Vagina (tissue), 2 donors: Measurements from ENCODE around the gene FAT3. TPM values are rescaled to one million over a fixed set of nuclear protein-coding genes. Genes with fewer than 3 reads are reported as not detected.

ENCODE experiments used
- DNase-seq, 2 donors: peaks; one replicate each; pipeline ENCODE4 v3.0.0-alpha.2; 2017; ENCODE audit errors: extremely low spot score in 2 of 2
- H3K27ac ChIP-seq: fragments of 200-600 bp; sonication (generic); one replicate; pipeline ENCODE4 v1.5.1; 2019
- H3K27me3 ChIP-seq: fragments of 200-600 bp; sonication (generic); one replicate; pipeline ENCODE4 v1.5.1; 2019
- H3K36me3 ChIP-seq, 2 donors: fragments of 200-600 bp; sonication (generic); one replicate each; pipeline ENCODE4 v1.5.1; 2017 to 2019
- H3K4me1 ChIP-seq: fragments of 200-600 bp; sonication (generic); one replicate; pipeline ENCODE4 v1.5.1; 2019
- H3K4me3 ChIP-seq, 2 donors: fragments of 200-600 bp; sonication (generic); 1 replicate in 1 of 2; 2 replicates in 1 of 2; pipeline ENCODE4 v1.5.1; 2016 to 2019
- H3K9me3 ChIP-seq: fragments of 200-600 bp; sonication (generic); one replicate; pipeline ENCODE4 v1.5.1; 2019
- CTCF ChIP-seq, 3 experiments: fragments of 450-650 bp in 2 of 3; fragments of 200-600 bp in 1 of 3; sonication (generic) in 1 of 3; IDR thresholded peaks; one replicate each; pipeline ENCODE4 v1.5.1; 2017 to 2019; ENCODE audit warnings: antibody characterized with exemption in 3 of 3, mild to moderate bottlenecking in 2 of 3, moderate library complexity in 2 of 3
- POLR2A ChIP-seq, 2 donors: fragments of 450-650 bp; IDR thresholded peaks; one replicate each; pipeline ENCODE4 v1.6.1; 2017; ENCODE audit warnings: antibody characterized with exemption in 2 of 2, mild to moderate bottlenecking in 2 of 2, moderate library complexity in 2 of 2
- POLR2AphosphoS5 ChIP-seq, 2 donors: sonication (generic); formaldehyde crosslinking; IDR thresholded peaks; one replicate each; pipeline ENCODE4 v1.9.0; 2017; ENCODE audit warnings: antibody characterized with exemption in 2 of 2, mild to moderate bottlenecking in 2 of 2, low read depth in 1 of 2; ENCODE audit not compliant: insufficient read depth in 1 of 2
- intact Hi-C: fragments of 100-400 bp; cut with DNase I; formaldehyde crosslinking; loops from one replicate; pipeline ENCODE4 v1.15.1; 2023
- total RNA-seq: library from RNA; depleted of rRNA; stranded (reverse); fragments of >200 nt; gene quantifications from one replicate; pipeline ENCODE4 v1.2.3, GENCODE V29; 2016

Gene FAT3
- total RNA-seq: 9.6 TPM

GRCh38 chr11:92224407-92225124 lies at the start of gene FAT3:
Gene FAT3, plus strand, starts transcription at chr11:92224818. Its CDS starts 127,295 bp downstream, at chr11:92352113.
- intact Hi-C loops: no loop called here
- H3K4me1 ChIP-seq: peaks cover 24% of the 10 kb centered on the region
- TF ChIP-seq POLR2A (IDR thresholded peaks at IDR 0.05) (peak in 1 of 2 donors; percentile 25), CTCF (IDR thresholded peaks at IDR 0.05) (no peak), POLR2AphosphoS5 (IDR thresholded peaks at IDR 0.05; ENCODE audit: insufficient read depth in 1 of 2, low read depth in 1 of 2) (peak in 1 of 2 donors; percentile 62)
- no peaks in the 10 kb centered on the region for H3K36me3 ChIP-seq
- peak within 1 kb of the TSS; percentile 74 for H3K27ac ChIP-seq
- DNase-seq: no peak
- H3K27me3 ChIP-seq: no peaks in the 10 kb centered on the region
- H3K4me3 ChIP-seq: peak within 1 kb of the TSS; percentile 46 to 48
- no peaks in the 10 kb centered on the region for H3K9me3 ChIP-seq

- H3K36me3 ChIP-seq: no peaks in the 10 kb centered on the region
- no peaks in the 10 kb centered on the region for H3K9me3 ChIP-seq
- no peak overlapping the region for H3K4me3 ChIP-seq
- TF ChIP-seq POLR2A (IDR thresholded peaks at IDR 0.05) (no peak), CTCF (IDR thresholded peaks at IDR 0.05) (no peak), POLR2AphosphoS5 (IDR thresholded peaks at IDR 0.05; ENCODE audit: insufficient read depth in 1 of 2, low read depth in 1 of 2) (no peak)
- intact Hi-C loops: no loop called here
- H3K27me3 ChIP-seq: no peaks in the 10 kb centered on the region
- DNase-seq: no peak
- H3K27ac ChIP-seq: no peak overlapping the region
- H3K4me1 ChIP-seq: no peaks in the 10 kb centered on the region
These were observed 45.5 kb upstream of the FAT3 start for GRCh38 chr11:92179017-92179670.

GRCh38 chr11:92180226-92180625 lies 44.4 kb upstream of the FAT3 start:
- intact Hi-C loops: no loop called here
- no peaks in the 10 kb centered on the region for H3K36me3 ChIP-seq
- DNase-seq: no peak
- H3K9me3 ChIP-seq: no peaks in the 10 kb centered on the region
- no peaks in the 10 kb centered on the region for H3K4me1 ChIP-seq
- no peaks in the 10 kb centered on the region for H3K27me3 ChIP-seq
- H3K27ac ChIP-seq: no peak overlapping the region
- TF ChIP-seq POLR2AphosphoS5 (IDR thresholded peaks at IDR 0.05; ENCODE audit: insufficient read depth in 1 of 2, low read depth in 1 of 2) (no peak), POLR2A (IDR thresholded peaks at IDR 0.05) (no peak), CTCF (IDR thresholded peaks at IDR 0.05) (no peak)
- no peak overlapping the region for H3K4me3 ChIP-seq

- H3K27me3 ChIP-seq: no peaks in the 10 kb centered on the region
- H3K27ac ChIP-seq: no peak overlapping the region
- H3K9me3 ChIP-seq: no peaks in the 10 kb centered on the region
- H3K4me1 ChIP-seq: no peaks in the 10 kb centered on the region
- TF ChIP-seq POLR2A (IDR thresholded peaks at IDR 0.05) (no peak), CTCF (IDR thresholded peaks at IDR 0.05) (no peak), POLR2AphosphoS5 (IDR thresholded peaks at IDR 0.05; ENCODE audit: insufficient read depth in 1 of 2, low read depth in 1 of 2) (no peak)
- no peak overlapping the region for H3K4me3 ChIP-seq
- DNase-seq: no peak
- H3K36me3 ChIP-seq: no peaks in the 10 kb centered on the region
- intact Hi-C loops: no loop called here
These were observed 43.9 kb upstream of the FAT3 start for GRCh38 chr11:92180664-92181251.
